Naive B cell (primary cell): ENCODE results near the gene TFG. TPM values are rescaled to one million over a fixed set of nuclear protein-coding genes. Genes with fewer than 3 reads are reported as not detected.

ENCODE experiments used
- ATAC-seq, 2 donors: fragments of 150-1000 bp; cut with Tn5 transposase; 2 replicates each; pipeline ENCODE4 v1.10.0; 2021; ENCODE audit warnings: low read depth in 2 of 2, mild to moderate bottlenecking in 2 of 2, moderate library complexity in 2 of 2
- DNase-seq: peaks from one replicate; pipeline ENCODE4 v3.0.0; 2022
- H3K27ac Mint-ChIP-seq, 6 donors: one replicate each; pipeline ENCODE4 v1.8.0; 2020 to 2022; ENCODE audit warnings: mild to moderate bottlenecking in 6 of 6, mixed read lengths in 6 of 6, moderate library complexity in 5 of 6, inconsistent platforms in 2 of 6
- H3K27me3 Mint-ChIP-seq, 3 donors: one replicate each; pipeline ENCODE4 v1.8.0; 2021 to 2022; ENCODE audit warnings: mixed read lengths in 3 of 3, mild to moderate bottlenecking in 1 of 3
- H3K36me3 Mint-ChIP-seq, 2 donors: one replicate each; pipeline ENCODE4 v1.8.0; 2020 to 2022; ENCODE audit warnings: mixed read lengths in 2 of 2, inconsistent platforms in 1 of 2, mild to moderate bottlenecking in 1 of 2
- H3K4me1 Mint-ChIP-seq, 3 donors: one replicate each; pipeline ENCODE4 v1.8.0; 2020 to 2022; ENCODE audit warnings: mixed read lengths in 3 of 3, inconsistent platforms in 1 of 3, mild to moderate bottlenecking in 1 of 3, moderate library complexity in 1 of 3
- H3K4me3 Mint-ChIP-seq, 8 donors: one replicate each; pipeline ENCODE4 v1.8.0; 2020 to 2022; ENCODE audit warnings: mild to moderate bottlenecking in 8 of 8, mixed read lengths in 8 of 8, moderate library complexity in 8 of 8, inconsistent platforms in 2 of 8
- H3K9me3 Mint-ChIP-seq, 7 donors: one replicate each; pipeline ENCODE4 v1.8.0; 2020 to 2022; ENCODE audit warnings: mixed read lengths in 7 of 7, mild to moderate bottlenecking in 5 of 7, inconsistent platforms in 2 of 7, moderate library complexity in 1 of 7
- polyA plus RNA-seq, 6 donors: library from polyadenylated mRNA; unstranded; fragments of 300-500 nt; fragmentation: Illumina TruSeq; gene quantifications; one replicate each; pipeline ENCODE4 v1.2.3, GENCODE V29; 2021; ENCODE audit warnings: low read depth in 6 of 6

The TFG gene
- polyA plus RNA-seq, 6 donors from 2014 or later: 37.8 to 51.4 (median 44.5) TPM

- no peak overlapping the region for H3K4me3 Mint-ChIP-seq
- H3K9me3 Mint-ChIP-seq: peaks cover 0 to 8% (median 0%) of the 10 kb centered on the region in 7 donors
- no peaks in the 10 kb centered on the region for H3K4me1 Mint-ChIP-seq
- peaks cover 0 to 8% of the 10 kb centered on the region in 2 donors for H3K36me3 Mint-ChIP-seq
- peaks cover 65 to 87% (median 78%) of the 10 kb centered on the region in 3 donors for H3K27me3 Mint-ChIP-seq
- no peak for DNase-seq
- no peak overlapping the region for H3K27ac Mint-ChIP-seq
- no peak for ATAC-seq
Measured at GRCh38 chr3:100696161-100696560, 13.1 kb upstream of the TFG start.

GRCh38 chr3:100697172-100697571, 12.1 kb upstream of the TFG start:
- Mint-ChIP-seq H3K36me3 (peaks cover 0 to 2% of the 10 kb centered on the region in 2 donors), H3K4me3 (no peak overlapping the region), H3K9me3 (peaks cover 0 to 2% (median 0%) of the 10 kb centered on the region in 7 donors), H3K27me3 (peaks cover 67 to 83% (median 80%) of the 10 kb centered on the region in 3 donors), H3K27ac (no peak overlapping the region), H3K4me1 (no peaks in the 10 kb centered on the region)
- DNase-seq (no peak), ATAC-seq (no peak)

- DNase-seq (no peak), ATAC-seq (no peak)
- Mint-ChIP-seq H3K9me3 (no peaks in the 10 kb centered on the region), H3K27me3 (peaks cover 66 to 82% (median 79%) of the 10 kb centered on the region in 3 donors), H3K4me1 (no peaks in the 10 kb centered on the region), H3K27ac (no peak overlapping the region), H3K4me3 (no peak overlapping the region), H3K36me3 (no peaks in the 10 kb centered on the region)
Measured at GRCh38 chr3:100697723-100698285, 11.5 kb upstream of the TFG start.

- Mint-ChIP-seq H3K4me3 (no peak overlapping the region), H3K9me3 (no peaks in the 10 kb centered on the region), H3K4me1 (no peaks in the 10 kb centered on the region), H3K27me3 (peaks cover 69 to 79% (median 78%) of the 10 kb centered on the region in 3 donors), H3K36me3 (no peaks in the 10 kb centered on the region), H3K27ac (no peak overlapping the region)
- no peak for ATAC-seq
- no peak for DNase-seq
Measured at GRCh38 chr3:100698736-100699135, 10.6 kb upstream of the TFG start.

GRCh38 chr3:100700708-100701107, 8.6 kb upstream of the TFG start:
- DNase-seq (no peak), ATAC-seq (no peak)
- Mint-ChIP-seq H3K27me3 (peaks cover 69 to 79% (median 76%) of the 10 kb centered on the region in 3 donors), H3K4me1 (no peaks in the 10 kb centered on the region), H3K36me3 (no peaks in the 10 kb centered on the region), H3K9me3 (no peaks in the 10 kb centered on the region), H3K4me3 (no peak overlapping the region), H3K27ac (no peak overlapping the region)

GRCh38 chr3:100702082-100702979, 7.0 kb upstream of the TFG start:
- DNase-seq: no peak
- Mint-ChIP-seq H3K9me3 (no peaks in the 10 kb centered on the region), H3K27ac (no peak overlapping the region), H3K27me3 (peaks cover 69 to 75% (median 72%) of the 10 kb centered on the region in 3 donors), H3K4me3 (no peak overlapping the region), H3K4me1 (no peaks in the 10 kb centered on the region), H3K36me3 (no peaks in the 10 kb centered on the region)
- ATAC-seq: no peak

GRCh38 chr3:100702980-100703345, 6.3 kb upstream of the TFG start:
- Mint-ChIP-seq H3K27me3 (peaks cover 62 to 70% (median 69%) of the 10 kb centered on the region in 3 donors), H3K36me3 (no peaks in the 10 kb centered on the region), H3K4me3 (no peak overlapping the region), H3K9me3 (no peaks in the 10 kb centered on the region), H3K27ac (no peak overlapping the region), H3K4me1 (no peaks in the 10 kb centered on the region)
- DNase-seq (no peak), ATAC-seq (no peak)

GRCh38 chr3:100703865-100704264, 5.4 kb upstream of the TFG start:
- H3K27me3 Mint-ChIP-seq: peaks cover 53 to 61% (median 60%) of the 10 kb centered on the region in 3 donors
- H3K4me3 Mint-ChIP-seq: no peak overlapping the region
- H3K27ac Mint-ChIP-seq: no peak overlapping the region
- DNase-seq: no peak
- H3K4me1 Mint-ChIP-seq: peaks cover 6 to 8% (median 7%) of the 10 kb centered on the region in 3 donors
- no peaks in the 10 kb centered on the region for H3K36me3 Mint-ChIP-seq
- H3K9me3 Mint-ChIP-seq: peaks cover 0 to 5% (median 0%) of the 10 kb centered on the region in 7 donors
- no peak for ATAC-seq

GRCh38 chr3:100706365-100706764, 2.9 kb upstream of the TFG start:
- H3K4me3 Mint-ChIP-seq: no peak overlapping the region
- H3K36me3 Mint-ChIP-seq: no peaks in the 10 kb centered on the region
- no peak overlapping the region for H3K27ac Mint-ChIP-seq

GRCh38 chr3:100708644-100708988, 678 bp upstream of the TFG start:
- Mint-ChIP-seq H3K9me3 (peaks cover 0 to 5% (median 0%) of the 10 kb centered on the region in 7 donors), H3K36me3 (peaks cover 0 to 2% of the 10 kb centered on the region in 2 donors), H3K4me3 (peak overlapping the region; percentile 85 to 98 (median 93)), H3K27ac (peak overlapping the region; percentile 96 to 99 (median 98)), H3K4me1 (peaks cover 31 to 45% (median 43%) of the 10 kb centered on the region in 3 donors), H3K27me3 (peaks cover 24 to 33% (median 28%) of the 10 kb centered on the region in 3 donors)
- DNase-seq: no peak
- ATAC-seq: no peak

More at GRCh38 chr3:100706365-100706764, 2.9 kb upstream of the TFG start:
- peaks cover 18 to 27% (median 26%) of the 10 kb centered on the region in 3 donors for H3K4me1 Mint-ChIP-seq
- peaks cover 0 to 5% (median 0%) of the 10 kb centered on the region in 7 donors for H3K9me3 Mint-ChIP-seq
- ATAC-seq (no peak), DNase-seq (no peak)
- peaks cover 38 to 47% (median 39%) of the 10 kb centered on the region in 3 donors for H3K27me3 Mint-ChIP-seq

GRCh38 chr3:100709842-100710260, 557 bp downstream of the TFG start:
- Mint-ChIP-seq H3K4me1 (peaks cover 33 to 48% (median 45%) of the 10 kb centered on the region in 3 donors), H3K9me3 (peaks cover 0 to 5% (median 0%) of the 10 kb centered on the region in 7 donors), H3K36me3 (peaks cover 3 to 9% of the 10 kb centered on the region in 2 donors), H3K4me3 (peak overlapping the region; percentile 59 to 94 (median 90)), H3K27me3 (peaks cover 20 to 21% (median 21%) of the 10 kb centered on the region in 3 donors), H3K27ac (peak overlapping the region; percentile 39 to 97 (median 92))
- DNase-seq: peak; percentile 17
- ATAC-seq: peak in 1 of 2 donors; percentile 7

- Mint-ChIP-seq H3K27ac (peak overlapping the region; percentile 39 to 97 (median 92)), H3K36me3 (peaks cover 8 to 15% of the 10 kb centered on the region in 2 donors), H3K4me1 (peaks cover 38 to 53% (median 48%) of the 10 kb centered on the region in 3 donors), H3K9me3 (peaks cover 0 to 5% (median 0%) of the 10 kb centered on the region in 7 donors), H3K27me3 (peaks cover 15 to 16% (median 15%) of the 10 kb centered on the region in 3 donors), H3K4me3 (peak overlapping the region; percentile 59 to 94 (median 90))
- DNase-seq (peak; percentile 14), ATAC-seq (peak; percentile 18 to 28)
Measured at GRCh38 chr3:100710261-100710968, 1.1 kb downstream of the TFG start.

- Mint-ChIP-seq H3K27ac (peak overlapping the region in 1 of 6 donors; percentile 10), H3K4me1 (peaks cover 40 to 64% (median 63%) of the 10 kb centered on the region in 3 donors), H3K9me3 (peaks cover 0 to 5% (median 0%) of the 10 kb centered on the region in 7 donors), H3K27me3 (no peaks in the 10 kb centered on the region), H3K4me3 (no peak overlapping the region), H3K36me3 (peaks cover 25 to 37% of the 10 kb centered on the region in 2 donors)
- DNase-seq (no peak), ATAC-seq (no peak)
Measured at GRCh38 chr3:100715176-100715575, 5.9 kb downstream of the TFG start.
